Right atrium auricular region (tissue), 2 donors: Measurements from ENCODE around the gene NMNAT2. TPM values are rescaled to one million over a fixed set of nuclear protein-coding genes. Genes with fewer than 3 reads are reported as not detected.
"Not testable (repeated sequence)": the region's sequence is repeated elsewhere in the genome, so short reads cannot be mapped to it uniquely, and the experiment has no call there.

ENCODE experiments used
- DNase-seq: peaks from one replicate; pipeline ENCODE4 v3.0.0-alpha.2; 2019; ENCODE audit warnings: low spot score
- H3K27ac ChIP-seq, 2 donors: fragments of 200-600 bp; sonication (generic); 1 replicate in 1 of 2; 2 replicates in 1 of 2; pipeline ENCODE4 v1.5.1; 2016 to 2019
- H3K27me3 ChIP-seq, 2 donors: fragments of 200-600 bp; sonication (generic); one replicate each; pipeline versions ENCODE4 v1.5.1 to v1.6.0; 2017 to 2019
- H3K36me3 ChIP-seq: fragments of 200-600 bp; sonication (generic); one replicate; pipeline ENCODE4 v1.5.1; 2016
- H3K4me1 ChIP-seq, 2 donors: fragments of 200-600 bp; sonication (generic); one replicate each; pipeline versions ENCODE4 v1.5.1 to v1.6.0; 2017 to 2019
- H3K4me3 ChIP-seq, 2 donors: fragments of 200-600 bp; sonication (generic); 1 replicate in 1 of 2; 2 replicates in 1 of 2; pipeline ENCODE4 v1.5.1; 2017 to 2019; ENCODE audit warnings: mild to moderate bottlenecking in 1 of 2, moderate library complexity in 1 of 2
- H3K9me3 ChIP-seq, 2 donors: fragments of 200-600 bp; sonication (generic); one replicate each; pipeline ENCODE4 v1.5.1; 2019
- total RNA-seq, 2 donors: library from RNA; depleted of rRNA; stranded (reverse); fragments of >200 nt; gene quantifications; one replicate each; pipeline ENCODE4 v1.1.0, GENCODE V29; 2016
- TF ChIP-seq, protein P1 (sequence below), 2 donors: fragments of 200-600 bp; sonication (generic); IDR thresholded peaks; one replicate each; pipeline ENCODE4 v1.5.1; 2019; ENCODE audit warnings: antibody characterized with exemption in 2 of 2

Gene NMNAT2
- total RNA-seq, 2 donors from 2014 or later: 38.6 to 40.0 TPM

DNA sequence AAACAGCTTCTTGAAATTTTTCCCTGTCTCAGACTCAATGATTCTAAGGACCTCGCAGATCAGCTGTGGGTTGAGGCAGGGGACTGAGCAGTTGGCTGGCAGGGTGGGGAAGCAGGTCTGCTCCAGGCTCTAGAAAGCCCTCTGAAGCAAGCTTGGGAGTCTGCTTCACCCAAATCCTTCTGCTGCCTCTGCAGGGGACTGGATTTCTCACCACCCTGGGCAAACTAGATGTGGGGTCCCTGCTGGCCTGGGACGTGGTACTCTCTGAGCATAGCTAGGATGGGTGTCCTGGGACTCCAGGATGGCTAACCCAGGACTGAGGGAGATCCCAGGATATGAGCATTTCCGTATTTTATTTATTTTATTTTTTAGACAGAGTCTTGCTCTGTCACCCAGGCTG is 142.9 kb downstream of the NMNAT2 start:
- Histone ChIP-seq H3K27me3 (no peaks in the 10 kb centered on the region), H3K4me3 (no peak overlapping the region), H3K9me3 (no peaks in the 10 kb centered on the region), H3K36me3 (no peaks in the 10 kb centered on the region), H3K4me1 (peaks cover 0 to 43% of the 10 kb centered on the region in 2 donors), H3K27ac (no peak overlapping the region)
- TF ChIP-seq, protein P1, sequence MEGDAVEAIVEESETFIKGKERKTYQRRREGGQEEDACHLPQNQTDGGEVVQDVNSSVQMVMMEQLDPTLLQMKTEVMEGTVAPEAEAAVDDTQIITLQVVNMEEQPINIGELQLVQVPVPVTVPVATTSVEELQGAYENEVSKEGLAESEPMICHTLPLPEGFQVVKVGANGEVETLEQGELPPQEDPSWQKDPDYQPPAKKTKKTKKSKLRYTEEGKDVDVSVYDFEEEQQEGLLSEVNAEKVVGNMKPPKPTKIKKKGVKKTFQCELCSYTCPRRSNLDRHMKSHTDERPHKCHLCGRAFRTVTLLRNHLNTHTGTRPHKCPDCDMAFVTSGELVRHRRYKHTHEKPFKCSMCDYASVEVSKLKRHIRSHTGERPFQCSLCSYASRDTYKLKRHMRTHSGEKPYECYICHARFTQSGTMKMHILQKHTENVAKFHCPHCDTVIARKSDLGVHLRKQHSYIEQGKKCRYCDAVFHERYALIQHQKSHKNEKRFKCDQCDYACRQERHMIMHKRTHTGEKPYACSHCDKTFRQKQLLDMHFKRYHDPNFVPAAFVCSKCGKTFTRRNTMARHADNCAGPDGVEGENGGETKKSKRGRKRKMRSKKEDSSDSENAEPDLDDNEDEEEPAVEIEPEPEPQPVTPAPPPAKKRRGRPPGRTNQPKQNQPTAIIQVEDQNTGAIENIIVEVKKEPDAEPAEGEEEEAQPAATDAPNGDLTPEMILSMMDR (IDR thresholded peaks at IDR 0.05): no peak
- DNase-seq: peak; percentile 16

DNA sequence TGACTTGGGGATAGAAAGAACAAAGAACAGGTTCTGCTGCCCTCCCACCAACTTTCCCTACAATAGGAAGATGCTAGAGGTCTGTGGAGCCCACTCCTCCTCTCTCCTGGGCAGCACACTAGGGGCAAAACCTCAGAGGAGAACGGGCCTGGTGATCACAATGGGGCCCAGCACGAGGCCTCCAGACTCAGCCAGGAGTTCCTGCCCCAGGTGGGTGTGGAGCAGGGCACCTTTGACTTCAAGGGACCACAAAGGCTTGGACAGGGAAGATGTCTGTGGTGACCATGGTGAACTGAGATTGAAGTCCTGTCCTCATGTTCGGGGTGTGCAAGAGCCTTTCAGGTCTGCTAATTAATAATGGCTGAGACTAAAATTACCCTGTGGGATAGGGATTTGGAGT is 143.3 kb downstream of the NMNAT2 start:
- no peaks in the 10 kb centered on the region for H3K9me3 ChIP-seq
- H3K4me1 ChIP-seq: peaks cover 0 to 42% of the 10 kb centered on the region in 2 donors
- no peak overlapping the region for H3K4me3 ChIP-seq
- H3K36me3 ChIP-seq: no peaks in the 10 kb centered on the region
- no peak for DNase-seq
- TF ChIP-seq, protein P1 (IDR thresholded peaks at IDR 0.05): no peak
- H3K27me3 ChIP-seq: no peaks in the 10 kb centered on the region
- no peak overlapping the region for H3K27ac ChIP-seq

DNA sequence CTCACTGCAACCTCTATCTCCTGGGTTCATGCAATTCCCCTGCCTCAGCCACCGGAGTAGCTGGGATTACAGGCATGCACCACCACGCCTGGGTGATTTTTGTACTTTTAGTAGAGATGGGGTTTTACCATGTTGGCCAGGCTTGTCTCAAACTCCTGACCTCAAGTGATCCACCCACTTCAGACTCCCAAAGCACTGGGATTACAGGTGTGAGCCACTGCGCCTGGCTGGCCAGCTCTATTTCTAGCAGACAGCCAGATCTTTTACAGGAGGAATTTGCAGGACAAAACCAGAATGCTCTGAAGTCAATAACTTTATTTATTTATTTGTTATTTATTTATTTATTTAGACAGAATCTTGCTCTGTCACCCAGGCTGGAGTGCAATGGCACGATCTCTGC is 144.2 kb downstream of the NMNAT2 start:
- H3K27me3 ChIP-seq, H3K36me3 ChIP-seq, H3K9me3 ChIP-seq, H3K4me3 ChIP-seq, H3K27ac ChIP-seq: not testable (repeated sequence)
- DNase-seq: peak; percentile 32
- peaks cover 0 to 33% of the 10 kb centered on the region in 2 donors for H3K4me1 ChIP-seq

DNA sequence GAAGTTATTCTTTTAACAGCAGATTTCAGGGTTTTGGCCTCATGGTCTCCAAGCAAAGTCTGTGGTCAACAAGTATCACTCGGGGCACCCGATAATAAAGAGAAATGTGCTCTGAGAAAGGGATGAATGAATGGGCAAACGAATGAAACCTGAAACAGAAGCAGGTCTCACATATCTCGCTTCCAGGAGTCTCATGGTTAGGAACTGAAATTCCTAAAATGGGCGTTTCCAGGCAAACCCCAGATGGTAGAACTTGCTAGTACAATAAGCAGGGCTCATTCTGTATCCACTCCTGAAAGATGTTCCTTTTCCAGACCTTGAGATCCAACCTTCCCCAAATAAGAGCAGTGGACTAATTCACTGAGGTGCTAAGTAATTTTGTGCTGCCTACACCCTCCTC is 144.9 kb downstream of the NMNAT2 start:
- Histone ChIP-seq H3K4me3 (no peak overlapping the region), H3K27me3 (no peaks in the 10 kb centered on the region), H3K9me3 (no peaks in the 10 kb centered on the region), H3K4me1 (peaks cover 0 to 28% of the 10 kb centered on the region in 2 donors), H3K36me3 (no peaks in the 10 kb centered on the region), H3K27ac (peak overlapping the region; percentile 17 to 31)
- DNase-seq: no peak
- TF ChIP-seq, protein P1 (IDR thresholded peaks at IDR 0.05): no peak

DNA sequence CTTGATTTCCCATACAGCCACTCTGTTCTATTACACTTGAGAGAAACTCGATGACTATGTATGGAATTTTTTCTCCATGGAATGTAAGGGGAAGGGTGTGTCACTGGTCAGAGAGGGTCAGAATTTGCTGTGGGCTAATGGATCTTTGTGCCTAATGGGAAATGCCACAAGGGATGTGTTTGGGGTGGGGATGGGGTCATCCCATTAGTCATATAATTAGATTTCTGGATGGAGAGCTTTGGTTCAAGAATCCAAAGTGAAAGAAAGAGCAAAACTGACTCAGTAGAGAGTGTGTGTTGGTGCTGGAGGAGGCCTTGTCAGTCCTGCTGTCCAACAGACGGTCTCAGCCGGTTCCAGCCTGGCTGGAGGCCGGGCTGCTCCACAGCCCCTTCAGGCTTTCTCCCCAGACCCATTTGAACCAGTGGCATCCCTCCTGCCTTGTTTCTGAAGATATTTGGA is 145.8 kb downstream of the NMNAT2 start:
- DNase-seq: no peak

DNA sequence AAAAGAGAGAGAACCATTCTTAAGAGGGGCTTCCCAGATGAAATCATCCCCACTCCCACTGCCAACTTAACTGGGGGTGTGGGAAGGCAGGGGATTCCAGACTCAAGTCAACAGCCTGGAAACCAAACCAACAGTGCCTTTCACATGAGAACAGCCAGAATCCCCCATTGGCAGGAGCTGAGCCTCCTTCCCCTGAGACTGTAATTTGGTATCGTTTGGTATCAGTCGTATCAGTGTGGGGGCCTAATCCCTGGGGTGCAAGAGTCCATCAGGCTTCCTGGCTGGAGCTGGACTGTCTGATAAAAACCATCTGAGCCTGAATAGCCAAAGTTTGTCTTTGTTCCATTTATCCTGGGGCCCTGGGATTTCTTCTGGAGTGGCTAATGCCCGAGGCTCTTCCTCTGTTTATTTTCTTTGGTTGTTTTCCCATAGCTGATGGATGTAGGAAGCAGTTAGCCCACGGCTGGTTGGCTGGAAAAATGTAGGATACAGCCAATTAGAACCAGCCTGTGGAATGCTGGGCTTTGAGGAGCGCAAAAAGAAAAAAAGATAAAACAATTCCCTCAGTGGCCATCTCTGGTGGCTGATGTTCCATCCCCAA is 147.5 kb downstream of the NMNAT2 start:
- H3K4me1 ChIP-seq: peaks cover 0 to 29% of the 10 kb centered on the region in 2 donors
- H3K36me3 ChIP-seq: no peaks in the 10 kb centered on the region
- H3K9me3 ChIP-seq: no peaks in the 10 kb centered on the region
- H3K27me3 ChIP-seq: no peaks in the 10 kb centered on the region
- no peak overlapping the region for H3K4me3 ChIP-seq
- TF ChIP-seq, protein P1 (IDR thresholded peaks at IDR 0.05): no peak
- peak overlapping the region; percentile 7 to 37 for H3K27ac ChIP-seq
- DNase-seq: no peak

More for the DNA sequence above, 145.8 kb downstream of the NMNAT2 start:
- Histone ChIP-seq H3K27me3 (no peaks in the 10 kb centered on the region), H3K9me3 (no peaks in the 10 kb centered on the region), H3K36me3 (no peaks in the 10 kb centered on the region), H3K4me3 (no peak overlapping the region), H3K4me1 (peaks cover 0 to 29% of the 10 kb centered on the region in 2 donors), H3K27ac (peak overlapping the region; percentile 17 to 31)
- TF ChIP-seq, protein P1 (IDR thresholded peaks at IDR 0.05): no peak
